ENCODE measurements around the gene KEL. TPM values are rescaled to one million over a fixed set of nuclear protein-coding genes. Genes with fewer than 3 reads are reported as not detected.

KEL gene
- total and polyA plus RNA-seq, 9 donors = 0.66 to 7.5 (median 1.4) TPM

- Histone ChIP-seq H3K4me3 (ENCODE audit: low read length) (no peak overlapping the region), H3K27ac (ENCODE audit: low read length) (no peak overlapping the region), H3K27me3 (ENCODE audit: control insufficient read depth, insufficient read depth, low read length) (no peaks in the 10 kb centered on the region), H3K9me3 (replicated peaks; ENCODE audit: control insufficient read depth, low read depth, low read length) (no peaks in the 10 kb centered on the region), H3K36me3 (ENCODE audit: control insufficient read depth, insufficient read depth, low read length) (no peaks in the 10 kb centered on the region), H3K4me1 (ENCODE audit: control insufficient read depth, insufficient read depth, low read length) (no peaks in the 10 kb centered on the region)
- no peak for DNase-seq
- 45% methylated on average over 5 of the region's 5 CpGs for WGBS (ENCODE audit: insufficient coverage)
These were observed 29.6 kb downstream of the KEL start for GRCh38 chr7:142932386-142933091.

GRCh38 chr7:142930126-142930730 is 31.9 kb downstream of the KEL start:
- no peak overlapping the region for H3K4me3 ChIP-seq (ENCODE audit: low read length)
- no peak for DNase-seq
- WGBS (ENCODE audit: insufficient coverage) = 91% methylated on average over 8 of the region's 11 CpGs
- H3K9me3 ChIP-seq (replicated peaks; ENCODE audit: control insufficient read depth, low read depth, low read length) = no peaks in the 10 kb centered on the region
- H3K27ac ChIP-seq (ENCODE audit: low read length) = no peak overlapping the region
- H3K36me3 ChIP-seq (ENCODE audit: control insufficient read depth, insufficient read depth, low read length) = no peaks in the 10 kb centered on the region
- no peaks in the 10 kb centered on the region for H3K27me3 ChIP-seq (ENCODE audit: control insufficient read depth, insufficient read depth, low read length)
- H3K4me1 ChIP-seq (ENCODE audit: control insufficient read depth, insufficient read depth, low read length) = no peaks in the 10 kb centered on the region

- 79% methylated on average over 8 of the region's 8 CpGs for WGBS (ENCODE audit: insufficient coverage)
- Histone ChIP-seq H3K36me3 (ENCODE audit: control insufficient read depth, insufficient read depth, low read length) (no peaks in the 10 kb centered on the region), H3K27ac (ENCODE audit: low read length) (no peak overlapping the region), H3K9me3 (replicated peaks; ENCODE audit: control insufficient read depth, low read depth, low read length) (no peaks in the 10 kb centered on the region), H3K4me3 (ENCODE audit: low read length) (no peak overlapping the region), H3K4me1 (ENCODE audit: control insufficient read depth, insufficient read depth, low read length) (no peaks in the 10 kb centered on the region), H3K27me3 (ENCODE audit: control insufficient read depth, insufficient read depth, low read length) (no peaks in the 10 kb centered on the region)
- DNase-seq = no peak
These were observed 34.2 kb downstream of the KEL start for GRCh38 chr7:142927949-142928348.

GRCh38 chr7:142927085-142927745 is 34.9 kb downstream of the KEL start:
- 30% methylated on average over 2 of the region's 7 CpGs for WGBS (ENCODE audit: insufficient coverage)
- Histone ChIP-seq H3K4me1 (ENCODE audit: control insufficient read depth, insufficient read depth, low read length) (no peaks in the 10 kb centered on the region), H3K4me3 (ENCODE audit: low read length) (no peak overlapping the region), H3K36me3 (ENCODE audit: control insufficient read depth, insufficient read depth, low read length) (no peaks in the 10 kb centered on the region), H3K27ac (ENCODE audit: low read length) (no peak overlapping the region), H3K9me3 (replicated peaks; ENCODE audit: control insufficient read depth, low read depth, low read length) (no peaks in the 10 kb centered on the region), H3K27me3 (ENCODE audit: control insufficient read depth, insufficient read depth, low read length) (no peaks in the 10 kb centered on the region)
- peak; percentile 14 for DNase-seq

- no peak overlapping the region for H3K4me3 ChIP-seq (ENCODE audit: low read length)
- no peaks in the 10 kb centered on the region for H3K4me1 ChIP-seq (ENCODE audit: control insufficient read depth, insufficient read depth, low read length)
- no peak for DNase-seq
- H3K36me3 ChIP-seq (ENCODE audit: control insufficient read depth, insufficient read depth, low read length) = no peaks in the 10 kb centered on the region
- 44% methylated on average over 5 of the region's 12 CpGs for WGBS (ENCODE audit: insufficient coverage)
- no peaks in the 10 kb centered on the region for H3K27me3 ChIP-seq (ENCODE audit: control insufficient read depth, insufficient read depth, low read length)
- no peaks in the 10 kb centered on the region for H3K9me3 ChIP-seq (replicated peaks; ENCODE audit: control insufficient read depth, low read depth, low read length)
- no peak overlapping the region for H3K27ac ChIP-seq (ENCODE audit: low read length)
These were observed 36.8 kb downstream of the KEL start for GRCh38 chr7:142925413-142925812.

GRCh38 chr7:142923391-142923790 is 38.8 kb downstream of the KEL start:
- Histone ChIP-seq H3K27ac (ENCODE audit: low read length) (no peak overlapping the region), H3K36me3 (ENCODE audit: control insufficient read depth, insufficient read depth, low read length) (no peaks in the 10 kb centered on the region), H3K27me3 (ENCODE audit: control insufficient read depth, insufficient read depth, low read length) (no peaks in the 10 kb centered on the region), H3K4me1 (ENCODE audit: control insufficient read depth, insufficient read depth, low read length) (no peaks in the 10 kb centered on the region), H3K4me3 (ENCODE audit: low read length) (no peak overlapping the region), H3K9me3 (replicated peaks; ENCODE audit: control insufficient read depth, low read depth, low read length) (no peaks in the 10 kb centered on the region)
- DNase-seq = no peak
- WGBS (ENCODE audit: insufficient coverage) = no CpG with 5 or more reads among the region's 2 CpGs

- no peaks in the 10 kb centered on the region for H3K4me1 ChIP-seq (ENCODE audit: control insufficient read depth, insufficient read depth, low read length)
- no peak overlapping the region for H3K4me3 ChIP-seq (ENCODE audit: low read length)
- H3K36me3 ChIP-seq (ENCODE audit: control insufficient read depth, insufficient read depth, low read length) = no peaks in the 10 kb centered on the region
- 100% methylated on average over 1 of the region's 3 CpGs for WGBS (ENCODE audit: insufficient coverage)
- no peaks in the 10 kb centered on the region for H3K9me3 ChIP-seq (replicated peaks; ENCODE audit: control insufficient read depth, low read depth, low read length)
- DNase-seq = no peak
- H3K27me3 ChIP-seq (ENCODE audit: control insufficient read depth, insufficient read depth, low read length) = no peaks in the 10 kb centered on the region
- no peak overlapping the region for H3K27ac ChIP-seq (ENCODE audit: low read length)
These were observed 42.5 kb downstream of the KEL start for GRCh38 chr7:142919656-142920055.

- Histone ChIP-seq H3K4me1 (ENCODE audit: control insufficient read depth, insufficient read depth, low read length) (no peaks in the 10 kb centered on the region), H3K27ac (ENCODE audit: low read length) (no peak overlapping the region), H3K27me3 (ENCODE audit: control insufficient read depth, insufficient read depth, low read length) (no peaks in the 10 kb centered on the region), H3K36me3 (ENCODE audit: control insufficient read depth, insufficient read depth, low read length) (no peaks in the 10 kb centered on the region), H3K4me3 (ENCODE audit: low read length) (no peak overlapping the region), H3K9me3 (replicated peaks; ENCODE audit: control insufficient read depth, low read depth, low read length) (no peaks in the 10 kb centered on the region)
- WGBS (ENCODE audit: insufficient coverage) = 80% methylated on average over 1 of the region's 2 CpGs
- DNase-seq = no peak
These were observed 43.3 kb downstream of the KEL start for GRCh38 chr7:142918901-142919300.

- 100% methylated on average over 1 of the region's 3 CpGs for whole genome bisulfite sequencing (ENCODE audit: insufficient coverage)
- H3K27me3 ChIP-seq (ENCODE audit: control insufficient read depth, insufficient read depth, low read length) = peaks cover 1% of the 10 kb centered on the region
- no peaks in the 10 kb centered on the region for H3K36me3 ChIP-seq (ENCODE audit: control insufficient read depth, insufficient read depth, low read length)
- H3K27ac ChIP-seq (ENCODE audit: low read length) = no peak overlapping the region
- no peak overlapping the region for H3K4me3 ChIP-seq (ENCODE audit: low read length)
- no peak for DNase-seq
- no peaks in the 10 kb centered on the region for H3K4me1 ChIP-seq (ENCODE audit: control insufficient read depth, insufficient read depth, low read length)
- no peaks in the 10 kb centered on the region for H3K9me3 ChIP-seq (replicated peaks; ENCODE audit: control insufficient read depth, low read depth, low read length)
These were observed 44.7 kb downstream of the KEL start for GRCh38 chr7:142917447-142917846.

- H3K4me3 ChIP-seq (ENCODE audit: low read length) = no peak overlapping the region
- H3K9me3 ChIP-seq (replicated peaks; ENCODE audit: control insufficient read depth, low read depth, low read length) = no peaks in the 10 kb centered on the region
- peaks cover 4% of the 10 kb centered on the region for H3K27me3 ChIP-seq (ENCODE audit: control insufficient read depth, insufficient read depth, low read length)
- H3K27ac ChIP-seq (ENCODE audit: low read length) = no peak overlapping the region
- no peaks in the 10 kb centered on the region for H3K4me1 ChIP-seq (ENCODE audit: control insufficient read depth, insufficient read depth, low read length)
- no peak for DNase-seq
- no CpG with 5 or more reads among the region's 2 CpGs for WGBS (ENCODE audit: insufficient coverage)
- H3K36me3 ChIP-seq (ENCODE audit: control insufficient read depth, insufficient read depth, low read length) = no peaks in the 10 kb centered on the region
These were observed 45.7 kb downstream of the KEL start for GRCh38 chr7:142916508-142916907.
